HG03565 (cell line): ENCODE results near the gene PTX4.
A peak's percentile ranks its signal among the peaks of the same experiment; 100 is the strongest.

Experiments used
- ATAC-seq: cut with Tn5 transposase; IDR thresholded peaks from one replicate; pipeline ENCODE4 v1.9.1; 2021; ENCODE audit warnings: mild to moderate bottlenecking, moderate library complexity; ENCODE audit not compliant: unreplicated experiment

Gene PTX4

GRCh38 chr16:1502092-1503004, 13.6 kb upstream of the PTX4 start:
- no peak for ATAC-seq

GRCh38 chr16:1501630-1502029, 12.9 kb upstream of the PTX4 start:
- ATAC-seq, result no peak

GRCh38 chr16:1500465-1501150, 11.9 kb upstream of the PTX4 start:
- ATAC-seq, result no peak

- no peak for ATAC-seq
Measured at GRCh38 chr16:1499756-1500464, 11.2 kb upstream of the PTX4 start.

GRCh38 chr16:1498899-1499676, 10.3 kb upstream of the PTX4 start:
- no peak for ATAC-seq

GRCh38 chr16:1497014-1497598, 8.4 kb upstream of the PTX4 start:
- ATAC-seq, result no peak

GRCh38 chr16:1496464-1496863, 7.7 kb upstream of the PTX4 start:
- no peak for ATAC-seq

- ATAC-seq, result no peak
Measured at GRCh38 chr16:1495889-1496262, 7.1 kb upstream of the PTX4 start.

GRCh38 chr16:1495211-1495888, 6.6 kb upstream of the PTX4 start:
- no peak for ATAC-seq

GRCh38 chr16:1494711-1495110, 6.0 kb upstream of the PTX4 start:
- ATAC-seq, result no peak

- ATAC-seq, result no peak
Measured at GRCh38 chr16:1494129-1494640, 5.4 kb upstream of the PTX4 start.

GRCh38 chr16:1493746-1494094, 5.0 kb upstream of the PTX4 start:
- ATAC-seq, result no peak

GRCh38 chr16:1492923-1493745, 4.4 kb upstream of the PTX4 start, which contains the start of gene TELO2:
TELO2 (plus strand) TSS chr16:1493360; CDS start chr16:1494282, 922 bp downstream.
- peak; percentile 39 for ATAC-seq

- ATAC-seq, result no peak
Measured at GRCh38 chr16:1492082-1492922, 3.6 kb upstream of the PTX4 start.

- no peak for ATAC-seq
Measured at GRCh38 chr16:1491327-1491726, 2.6 kb upstream of the PTX4 start.

- ATAC-seq, result no peak
Measured at GRCh38 chr16:1489077-1489476, 333 bp upstream of the PTX4 start.

GRCh38 chr16:1488054-1488601, 616 bp downstream of the PTX4 start:
- ATAC-seq, result no peak
